Brain microvascular endothelial cell (primary cell): ENCODE results near the gene PTRH2.
"Not testable (repeated sequence)": the region's sequence is repeated elsewhere in the genome, so short reads cannot be mapped to it uniquely, and the experiment has no call there.

Experiments used
- DNase-seq: peaks from one replicate; pipeline ENCODE4 v3.0.0-alpha.2; 2020
- H3K27ac ChIP-seq: fragments of 250-450 bp; sonication (Bioruptor Pico); 2 replicates; pipeline ENCODE4 v1.5.1; 2020; ENCODE audit warnings: mild to moderate bottlenecking, moderate library complexity
- H3K27me3 ChIP-seq: fragments of 250-450 bp; sonication (Bioruptor Pico); replicated peaks from 2 replicates; pipeline ENCODE4 v1.5.1; 2020; ENCODE audit warnings: mild to moderate bottlenecking
- H3K36me3 ChIP-seq: fragments of 250-450 bp; sonication (Bioruptor Pico); replicated peaks from 2 replicates; pipeline ENCODE4 v1.5.1; 2020; ENCODE audit warnings: mild to moderate bottlenecking
- H3K4me3 ChIP-seq: 2 replicates; pipeline ENCODE4 v1.5.1; 2011; ENCODE audit warnings: low read depth, mild to moderate bottlenecking, control low read depth, low read length, moderate library complexity
- in situ Hi-C: cut with HindIII; loops from 2 replicates; pipeline ENCODE4 v1.10.0; 2017; ENCODE audit warnings: low sequenced_read_pairs, low pct_ligation_motif_present
- TF ChIP-seq, protein P1 (sequence below): IDR thresholded peaks from 2 replicates; pipeline ENCODE4 v1.5.1; 2011; ENCODE audit warnings: low read depth, mild to moderate bottlenecking, moderate library complexity, low read length, control low read depth, inconsistent platforms; ENCODE audit errors: missing control alignments

The PTRH2 gene

GRCh38 chr17:59707149-59707970 lies at the start of gene PTRH2, which contains the start of gene VMP1:
PTRH2 (minus strand) TSS chr17:59707430; CDS start chr17:59697978, 9,452 bp downstream.
VMP1 (plus strand) TSS chr17:59707654; CDS start chr17:59731447, 23,793 bp downstream.
- in situ Hi-C loops = no loop called here
- peak; percentile 99 for DNase-seq
- TF ChIP-seq, protein P1, sequence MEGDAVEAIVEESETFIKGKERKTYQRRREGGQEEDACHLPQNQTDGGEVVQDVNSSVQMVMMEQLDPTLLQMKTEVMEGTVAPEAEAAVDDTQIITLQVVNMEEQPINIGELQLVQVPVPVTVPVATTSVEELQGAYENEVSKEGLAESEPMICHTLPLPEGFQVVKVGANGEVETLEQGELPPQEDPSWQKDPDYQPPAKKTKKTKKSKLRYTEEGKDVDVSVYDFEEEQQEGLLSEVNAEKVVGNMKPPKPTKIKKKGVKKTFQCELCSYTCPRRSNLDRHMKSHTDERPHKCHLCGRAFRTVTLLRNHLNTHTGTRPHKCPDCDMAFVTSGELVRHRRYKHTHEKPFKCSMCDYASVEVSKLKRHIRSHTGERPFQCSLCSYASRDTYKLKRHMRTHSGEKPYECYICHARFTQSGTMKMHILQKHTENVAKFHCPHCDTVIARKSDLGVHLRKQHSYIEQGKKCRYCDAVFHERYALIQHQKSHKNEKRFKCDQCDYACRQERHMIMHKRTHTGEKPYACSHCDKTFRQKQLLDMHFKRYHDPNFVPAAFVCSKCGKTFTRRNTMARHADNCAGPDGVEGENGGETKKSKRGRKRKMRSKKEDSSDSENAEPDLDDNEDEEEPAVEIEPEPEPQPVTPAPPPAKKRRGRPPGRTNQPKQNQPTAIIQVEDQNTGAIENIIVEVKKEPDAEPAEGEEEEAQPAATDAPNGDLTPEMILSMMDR = no peak
- Histone ChIP-seq H3K36me3 (no peaks in the 10 kb centered on the region), H3K4me3 (peak within 1 kb of the TSS; percentile 95), H3K27ac (peak within 1 kb of the TSS; percentile 90), H3K27me3 (no peaks in the 10 kb centered on the region)

- Histone ChIP-seq H3K27ac (peak overlapping the region; percentile 96), H3K4me3 (no peak overlapping the region), H3K36me3 (no peaks in the 10 kb centered on the region), H3K27me3 (no peaks in the 10 kb centered on the region)
- in situ Hi-C loops = no loop called here
- TF ChIP-seq, protein P1 = no peak
- DNase-seq = peak; percentile 82
Measured at GRCh38 chr17:59756236-59756818, 49.1 kb upstream of the PTRH2 start.

DNA sequence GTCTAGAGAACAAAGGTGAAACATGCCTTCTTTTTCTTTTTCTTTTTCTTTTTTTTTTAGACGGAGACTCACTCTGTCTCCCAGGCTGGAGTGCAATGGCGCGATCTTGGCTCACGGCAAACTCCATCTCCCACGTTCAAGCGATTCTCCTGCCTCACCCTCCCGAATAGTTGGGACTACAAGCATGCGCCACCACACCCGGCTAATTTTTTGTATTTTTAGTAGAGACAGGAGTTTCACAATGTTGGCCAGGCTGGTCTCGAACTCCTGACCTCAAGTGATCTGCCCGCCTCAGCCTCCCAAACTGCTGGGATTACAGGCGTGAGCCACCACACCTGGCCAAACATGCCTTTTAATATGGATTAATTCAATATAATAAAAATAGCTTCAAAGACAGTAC lies 47.8 kb upstream of the PTRH2 start:
- H3K4me3 ChIP-seq, DNase-seq, in situ Hi-C loops, H3K27me3 ChIP-seq, H3K36me3 ChIP-seq: not testable (repeated sequence)
- H3K27ac ChIP-seq = peak overlapping the region; percentile 96

DNA sequence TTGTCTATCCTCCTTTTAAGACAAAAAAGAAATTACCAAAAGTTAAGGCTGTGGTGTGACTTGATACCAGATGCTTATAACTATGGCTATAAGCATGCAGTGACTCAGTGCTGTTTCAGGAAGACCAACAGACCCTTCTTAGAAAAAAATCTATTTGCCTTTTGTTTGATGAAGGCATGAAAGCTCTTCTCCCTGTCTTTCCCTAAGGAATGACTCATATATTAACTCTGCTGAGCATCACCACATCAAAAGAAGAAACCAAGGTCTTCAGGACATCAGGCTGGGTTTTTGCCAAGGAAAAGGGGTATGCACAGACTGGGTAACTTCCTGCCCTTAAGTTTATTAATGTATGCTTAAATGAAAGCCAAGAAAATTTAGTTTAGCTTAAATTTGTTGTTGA lies 47.3 kb upstream of the PTRH2 start:
- TF ChIP-seq, protein P1 = no peak
- no peaks in the 10 kb centered on the region for H3K27me3 ChIP-seq
- in situ Hi-C loops = no loop called here
- H3K36me3 ChIP-seq = no peaks in the 10 kb centered on the region
- H3K4me3 ChIP-seq = no peak overlapping the region
- H3K27ac ChIP-seq = peak overlapping the region; percentile 96
- DNase-seq = peak; percentile 91

DNA sequence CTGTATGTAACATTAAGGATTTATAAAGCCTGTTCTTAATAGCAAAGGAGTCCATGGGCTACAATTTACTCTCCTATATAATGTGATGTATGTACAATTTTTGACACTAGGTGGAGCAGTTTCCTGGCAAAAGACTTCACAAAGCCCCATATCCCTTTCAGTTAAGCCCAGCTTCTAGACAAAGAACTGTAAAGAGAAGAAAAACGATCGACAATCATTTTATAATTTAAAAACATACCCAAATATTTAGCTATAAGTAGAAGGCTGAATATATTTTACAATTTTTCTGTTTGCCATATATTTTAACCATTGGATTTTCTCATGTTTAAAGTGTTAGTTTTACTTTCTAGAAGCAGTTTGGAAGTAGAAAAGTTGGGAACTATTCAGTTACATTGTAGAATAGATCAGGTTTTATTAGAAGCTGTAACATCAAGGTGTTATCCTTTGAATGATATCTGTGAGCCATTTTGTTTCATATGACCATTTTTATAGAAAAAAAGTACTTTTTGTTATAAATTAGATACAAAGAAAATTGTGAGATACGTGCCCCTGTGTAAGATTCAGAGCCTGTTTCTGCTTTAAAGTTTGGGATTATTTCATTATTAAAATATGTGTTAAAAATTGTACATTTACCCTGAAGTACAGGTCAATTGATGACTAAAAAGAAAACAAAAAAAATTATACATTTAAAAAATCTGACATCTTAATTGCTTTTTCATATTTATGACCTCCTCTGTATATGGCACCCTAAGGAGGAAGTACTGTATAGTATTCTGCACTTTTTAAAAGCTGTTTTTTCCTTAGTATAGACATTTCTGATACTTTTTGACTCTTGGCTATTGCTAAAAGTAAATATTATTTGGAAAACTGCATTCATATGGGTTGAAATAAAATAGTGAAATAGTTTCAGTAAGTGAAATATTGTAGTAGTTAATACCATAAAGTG lies 46.6 kb upstream of the PTRH2 start:
- no peak overlapping the region for H3K4me3 ChIP-seq
- H3K27me3 ChIP-seq = no peaks in the 10 kb centered on the region
- TF ChIP-seq, protein P1 = peak; percentile 62
- peak; percentile 74 for DNase-seq
- H3K36me3 ChIP-seq = no peaks in the 10 kb centered on the region
- H3K27ac ChIP-seq = peak overlapping the region; percentile 96
- in situ Hi-C loops = no loop called here

- Histone ChIP-seq H3K36me3 (no peaks in the 10 kb centered on the region), H3K27me3 (no peaks in the 10 kb centered on the region), H3K27ac (peak overlapping the region; percentile 96), H3K4me3 (no peak overlapping the region)
- in situ Hi-C loops = no loop called here
- TF ChIP-seq, protein P1 = no peak
- DNase-seq = no peak
Measured at GRCh38 chr17:59752922-59753321, 45.7 kb upstream of the PTRH2 start.
